Thoracic aorta (tissue), 2 donors: Measurements from ENCODE around the gene CUX1. TPM values are rescaled to one million over a fixed set of nuclear protein-coding genes. Genes with fewer than 3 reads are reported as not detected.

Experiments
- ATAC-seq: fragments of 150-250 bp; one replicate; pipeline ENCODE4 v1.8.0; 2017; ENCODE audit warnings: low read depth; ENCODE audit not compliant: insufficient number of reproducible peaks, low FRiP score
- DNase-seq: peaks from one replicate; pipeline ENCODE4 v3.0.0-alpha.2; 2020; ENCODE audit warnings: low spot score
- H3K27ac ChIP-seq, 2 donors: fragments of 200-600 bp; sonication (generic); 1 replicate in 1 of 2; 2 replicates in 1 of 2; pipeline ENCODE4 v1.5.1; 2016; ENCODE audit warnings: mild to moderate bottlenecking in 2 of 2, moderate library complexity in 2 of 2
- H3K27me3 ChIP-seq: fragments of 200-600 bp; sonication (generic); replicated peaks from 2 replicates; pipeline ENCODE4 v1.6.0; 2016; ENCODE audit warnings: mild to moderate bottlenecking; ENCODE audit not compliant: insufficient read depth
- H3K36me3 ChIP-seq: fragments of 200-600 bp; sonication (generic); one replicate; pipeline ENCODE4 v1.5.1; 2016
- H3K4me1 ChIP-seq, 2 donors: fragments of 200-600 bp; sonication (generic); 1 replicate in 1 of 2; 2 replicates in 1 of 2; pipeline versions ENCODE4 v1.5.1 to v1.6.0; 2016; ENCODE audit warnings: low read depth in 2 of 2, mild to moderate bottlenecking in 1 of 2; ENCODE audit not compliant: control insufficient read depth in 1 of 2
- H3K4me3 ChIP-seq: fragments of 200-600 bp; sonication (generic); 2 replicates; pipeline ENCODE4 v1.5.1; 2016; ENCODE audit warnings: mild to moderate bottlenecking
- H3K9me3 ChIP-seq: fragments of 200-600 bp; sonication (generic); 2 replicates; pipeline ENCODE4 v1.5.1; 2016
- CTCF ChIP-seq: fragments of 200-600 bp; sonication (generic); IDR thresholded peaks from one replicate; pipeline ENCODE4 v1.5.1; 2019; ENCODE audit warnings: antibody characterized with exemption
- total RNA-seq, 2 donors: library from RNA; depleted of rRNA; stranded (reverse); fragments of >200 nt; gene quantifications; one replicate each; pipeline versions ENCODE4 v1.1.0 to v1.2.3, GENCODE V29; 2016

The CUX1 gene
- total RNA-seq, 2 donors from 2014 or later: 85.0 to 179 TPM

GRCh38 chr7:102028206-102028826 is 210.9 kb downstream of the CUX1 start:
- no peaks in the 10 kb centered on the region for H3K36me3 ChIP-seq
- no peak overlapping the region for H3K27ac ChIP-seq
- no peak for DNase-seq
- no peaks in the 10 kb centered on the region for H3K9me3 ChIP-seq
- TF ChIP-seq CTCF: no peak
- no peak for ATAC-seq
- peaks cover 0 to 9% of the 10 kb centered on the region in 2 donors for H3K4me1 ChIP-seq
- no peak overlapping the region for H3K4me3 ChIP-seq
- no peaks in the 10 kb centered on the region for H3K27me3 ChIP-seq

- Histone ChIP-seq H3K27ac (no peak overlapping the region), H3K36me3 (no peaks in the 10 kb centered on the region)
Measured at GRCh38 chr7:102029616-102030015, 212.2 kb downstream of the CUX1 start.

GRCh38 chr7:102030696-102031095 is 213.3 kb downstream of the CUX1 start:
- no peak overlapping the region for H3K4me3 ChIP-seq
- no peak for DNase-seq
- no peak overlapping the region for H3K27ac ChIP-seq
- H3K36me3 ChIP-seq: no peaks in the 10 kb centered on the region
- TF ChIP-seq CTCF: no peak
- H3K27me3 ChIP-seq: no peaks in the 10 kb centered on the region
- no peaks in the 10 kb centered on the region for H3K4me1 ChIP-seq
- no peaks in the 10 kb centered on the region for H3K9me3 ChIP-seq
- no peak for ATAC-seq

More at GRCh38 chr7:102029616-102030015, 212.2 kb downstream of the CUX1 start:
- DNase-seq (no peak), ATAC-seq (no peak)
- Histone ChIP-seq H3K9me3 (no peaks in the 10 kb centered on the region), H3K4me3 (no peak overlapping the region), H3K27me3 (no peaks in the 10 kb centered on the region), H3K4me1 (no peaks in the 10 kb centered on the region)
- TF ChIP-seq CTCF: no peak

GRCh38 chr7:102036958-102037357 is 219.5 kb downstream of the CUX1 start:
- ATAC-seq: no peak
- no peak for DNase-seq

GRCh38 chr7:102039706-102040105 is 222.3 kb downstream of the CUX1 start:
- ATAC-seq (no peak), DNase-seq (no peak)
- Histone ChIP-seq H3K9me3 (no peaks in the 10 kb centered on the region), H3K27ac (no peak overlapping the region), H3K4me3 (no peak overlapping the region), H3K36me3 (no peaks in the 10 kb centered on the region), H3K27me3 (no peaks in the 10 kb centered on the region), H3K4me1 (peaks cover 5 to 17% of the 10 kb centered on the region in 2 donors)
- no peak for TF ChIP-seq CTCF

More at GRCh38 chr7:102036958-102037357, 219.5 kb downstream of the CUX1 start:
- Histone ChIP-seq H3K27ac (no peak overlapping the region), H3K9me3 (no peaks in the 10 kb centered on the region), H3K27me3 (no peaks in the 10 kb centered on the region), H3K36me3 (no peaks in the 10 kb centered on the region), H3K4me1 (peaks cover 0 to 5% of the 10 kb centered on the region in 2 donors), H3K4me3 (no peak overlapping the region)
- TF ChIP-seq CTCF: no peak
